GM21619 (cell line): ENCODE data around the gene TMC1.
A peak's percentile ranks its signal among the peaks of the same experiment; 100 is the strongest.

Experiments used
- ATAC-seq: cut with Tn5 transposase; IDR thresholded peaks from one replicate; pipeline ENCODE4 v1.9.1; 2021; ENCODE audit not compliant: unreplicated experiment

TMC1 gene

GRCh38 chr9:72565535-72565934, 44.1 kb downstream of the TMC1 start:
- no peak for ATAC-seq

- ATAC-seq = no peak
Observed at GRCh38 chr9:72574156-72574810, 52.9 kb downstream of the TMC1 start.

DNA sequence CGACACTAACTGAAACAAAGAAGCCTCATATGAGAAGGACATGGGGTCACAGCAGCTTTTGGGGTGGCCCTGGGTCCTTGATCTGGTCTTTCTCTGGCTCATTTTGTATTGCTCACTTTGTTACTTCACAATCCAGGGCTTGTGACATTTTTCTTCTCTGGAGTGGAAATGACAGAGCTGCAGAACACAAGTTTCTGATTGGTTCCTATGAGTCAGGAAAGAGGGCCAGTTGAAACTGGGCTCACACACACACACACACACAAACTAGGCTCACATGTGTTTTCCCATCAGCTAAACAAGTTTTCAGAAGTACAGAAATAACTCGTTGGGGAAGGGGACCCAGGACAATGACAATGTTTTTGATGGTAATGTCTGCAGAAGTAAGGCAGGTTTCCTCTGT, 54.3 kb downstream of the TMC1 start:
- ATAC-seq = no peak

- no peak for ATAC-seq
Observed at GRCh38 chr9:72576087-72576486, 54.7 kb downstream of the TMC1 start.

DNA sequence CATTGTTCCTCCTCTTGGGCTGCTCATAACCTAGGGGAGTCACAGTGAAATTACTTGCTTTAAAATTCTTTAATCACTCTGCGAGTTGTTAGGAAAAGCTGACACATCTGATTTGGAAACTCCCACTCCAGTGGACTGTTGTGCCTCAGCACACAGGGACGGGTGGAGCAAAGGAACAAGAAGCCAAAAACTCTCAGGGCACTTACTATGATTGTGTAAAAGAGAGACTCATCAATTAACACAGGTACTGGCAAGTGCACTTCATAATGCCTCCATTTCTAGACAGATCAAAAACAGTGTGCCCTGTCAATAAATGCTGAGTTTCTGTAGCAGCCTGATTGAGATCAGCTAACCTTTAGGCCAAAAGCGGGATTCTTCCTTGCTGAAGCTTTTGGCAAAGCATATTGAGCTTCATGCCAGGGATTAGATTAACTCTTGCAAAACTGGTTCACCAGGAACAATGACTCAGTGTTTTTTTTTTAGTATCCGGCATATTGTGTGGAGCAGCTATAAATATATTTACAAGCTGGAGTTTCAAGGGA, 55.9 kb downstream of the TMC1 start:
- no peak for ATAC-seq

GRCh38 chr9:72579190-72579589, 57.8 kb downstream of the TMC1 start:
- no peak for ATAC-seq

GRCh38 chr9:72579880-72580550, 58.6 kb downstream of the TMC1 start:
- ATAC-seq = no peak

DNA sequence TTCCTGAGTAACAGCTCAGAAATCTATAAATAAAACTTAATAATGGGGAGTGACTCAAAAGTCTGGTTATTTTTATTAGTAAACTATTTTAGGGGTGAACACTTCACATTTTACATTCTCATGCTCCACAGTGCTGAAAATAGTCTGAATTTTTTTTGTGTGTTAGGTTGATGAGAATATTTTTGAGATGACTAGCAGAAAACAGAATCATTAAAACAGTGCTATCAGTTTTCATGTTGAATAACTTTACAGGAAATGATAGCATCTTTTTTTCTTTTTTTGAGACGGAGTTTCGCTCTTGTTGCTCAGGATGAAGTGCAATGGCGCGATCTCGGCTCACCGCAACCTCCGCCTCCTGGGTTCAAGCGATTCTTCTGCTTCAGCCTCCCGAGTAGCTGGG, 60.3 kb downstream of the TMC1 start:
- no peak for ATAC-seq

DNA sequence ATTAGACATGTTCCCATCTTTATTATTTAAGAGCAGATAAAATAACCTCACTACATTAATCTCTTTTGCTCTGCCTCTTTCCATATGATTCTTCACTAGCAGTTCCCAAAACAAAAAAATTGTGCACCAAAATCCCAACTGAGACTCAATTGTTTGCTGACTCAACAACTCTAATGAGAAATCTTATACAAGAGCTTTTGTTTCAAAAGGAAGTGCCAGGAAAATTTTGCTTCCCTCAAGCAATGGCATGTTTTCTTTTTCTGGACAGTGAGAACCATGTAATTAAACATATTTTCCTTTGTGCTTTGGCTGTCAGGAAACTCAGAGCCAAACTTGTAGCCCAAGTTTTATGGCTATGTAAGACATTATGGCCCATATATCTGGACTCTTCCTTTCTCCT, 62.0 kb downstream of the TMC1 start:
- ATAC-seq = no peak

DNA sequence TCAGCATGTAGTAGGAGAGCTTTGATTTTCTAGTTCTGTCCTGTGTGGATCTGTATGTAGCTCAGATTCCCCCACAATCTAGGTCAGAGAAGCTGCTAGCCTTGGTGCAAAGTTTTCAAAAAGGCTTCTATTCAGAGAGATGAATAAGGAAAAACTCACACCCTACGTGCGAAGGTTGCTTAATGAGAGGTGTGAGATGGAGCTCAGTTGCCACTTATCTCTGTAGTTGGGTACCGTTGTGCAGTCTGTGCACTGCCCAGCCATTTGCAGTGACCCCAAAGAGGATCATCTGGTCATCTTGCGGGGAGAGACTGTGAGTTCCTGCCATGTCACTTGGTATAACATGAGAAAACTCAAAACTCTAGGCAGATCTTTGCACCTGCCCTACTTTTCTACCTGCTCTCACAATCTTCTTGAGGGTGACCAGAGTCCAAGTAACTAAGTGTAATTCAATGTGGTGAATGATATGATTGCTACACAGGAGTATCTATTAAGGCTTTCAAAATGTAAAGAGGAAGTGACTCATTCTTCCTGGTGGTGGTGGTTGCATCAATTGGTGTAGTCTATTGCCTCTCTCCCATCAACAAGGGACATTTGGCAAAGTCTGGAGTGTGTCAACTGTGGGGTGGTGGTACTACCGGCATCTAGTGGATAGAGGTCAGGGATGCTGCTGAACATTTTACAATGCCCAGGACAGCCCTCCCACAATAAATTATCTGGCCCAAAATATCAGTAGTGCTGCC, 65.2 kb downstream of the TMC1 start:
- ATAC-seq = peak; percentile 71

- ATAC-seq = no peak
Observed at GRCh38 chr9:72588336-72588735, 66.9 kb downstream of the TMC1 start.

- no peak for ATAC-seq
Observed at GRCh38 chr9:72589667-72590521, 68.5 kb downstream of the TMC1 start.

DNA sequence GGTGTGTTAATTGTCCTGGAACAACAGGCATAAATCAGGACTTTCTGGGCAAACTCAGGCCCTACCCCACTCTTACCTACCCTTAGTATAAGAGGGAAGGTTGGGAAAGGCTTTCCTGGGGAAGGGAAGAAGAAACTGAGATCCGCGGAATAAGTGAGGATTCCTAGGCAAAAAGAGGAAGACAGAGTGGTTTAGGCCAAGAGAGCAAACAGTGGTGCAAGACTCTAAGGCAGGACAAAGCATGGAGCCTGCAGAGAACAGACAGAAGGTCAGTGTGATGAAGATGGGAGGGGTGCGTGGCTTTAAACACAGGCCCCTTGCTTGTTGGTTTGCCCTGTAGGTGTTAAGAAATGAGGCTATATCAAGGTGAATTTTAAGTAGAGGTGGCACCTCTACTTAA, 69.4 kb downstream of the TMC1 start:
- ATAC-seq = no peak

GRCh38 chr9:72592502-72593403, 71.3 kb downstream of the TMC1 start:
- ATAC-seq = peak; percentile 76

DNA sequence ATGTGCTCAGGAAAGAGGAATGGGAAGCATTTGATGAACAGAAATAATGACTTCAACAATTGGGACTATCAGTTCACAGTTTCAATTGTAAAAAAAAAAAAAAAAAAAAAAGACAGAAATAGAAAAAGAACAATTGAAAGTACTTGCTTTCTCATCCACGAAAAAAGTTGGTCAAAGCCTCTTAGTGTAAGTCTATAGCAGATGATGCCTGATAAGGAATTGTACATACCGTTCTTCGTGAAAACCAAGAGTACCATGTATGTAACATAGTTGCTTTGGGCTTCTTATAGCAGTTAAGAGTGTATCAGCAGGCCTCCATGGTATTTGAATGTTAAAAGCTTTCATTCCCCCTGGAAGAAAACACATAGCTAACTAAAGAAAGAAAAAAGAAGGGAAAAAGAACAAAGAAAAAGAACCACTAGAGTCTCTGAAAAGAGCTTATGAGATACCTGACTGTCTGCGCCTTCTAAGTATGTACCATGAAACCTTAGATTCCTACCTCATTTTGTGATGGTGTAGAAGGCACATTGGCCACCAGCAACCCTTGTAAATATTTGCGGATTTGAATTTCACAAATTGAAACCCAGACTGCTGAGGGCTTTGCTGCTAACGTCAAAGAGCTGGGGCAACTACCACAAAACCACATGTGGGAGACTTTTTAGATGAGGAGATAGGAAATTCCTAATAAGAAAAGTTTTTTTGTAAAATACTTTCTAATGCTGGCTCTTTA, 75.2 kb downstream of the TMC1 start:
- ATAC-seq = no peak

DNA sequence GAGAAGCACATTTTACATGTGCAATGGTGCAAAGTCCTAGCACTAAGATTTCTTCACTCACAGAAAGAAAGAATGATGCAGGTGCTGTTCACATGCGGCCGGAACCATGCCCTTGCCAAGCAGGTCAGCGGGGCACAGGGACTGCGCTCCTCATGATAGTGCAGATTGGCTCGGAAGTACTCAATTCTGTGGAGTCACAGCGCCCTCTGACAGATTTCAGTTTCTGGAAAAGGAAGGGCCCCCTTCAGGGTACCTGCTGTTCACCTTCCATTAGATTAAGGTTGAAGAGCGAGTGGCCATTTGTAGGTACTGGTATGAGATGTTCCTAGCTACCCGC, 75.7 kb downstream of the TMC1 start:
- ATAC-seq = no peak

DNA sequence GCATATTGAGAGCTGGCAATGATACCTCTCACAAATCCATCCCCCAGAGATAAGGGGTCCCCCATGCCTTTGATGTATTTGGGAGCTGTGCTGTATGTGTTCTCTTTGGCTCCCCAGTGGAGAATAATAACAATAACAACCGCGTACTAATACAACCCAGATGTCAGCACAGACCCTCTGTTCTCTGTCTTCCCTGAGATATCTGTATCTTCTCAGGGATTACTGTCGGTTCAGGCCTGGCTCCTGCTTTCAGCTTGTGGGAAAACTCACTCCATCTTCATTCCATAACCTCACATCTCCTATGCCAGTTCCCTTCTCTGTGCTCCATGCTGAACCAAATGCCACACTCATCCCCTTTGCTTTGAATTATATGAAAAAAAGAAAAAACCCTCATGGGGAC, 76.2 kb downstream of the TMC1 start:
- no peak for ATAC-seq

- ATAC-seq = no peak
Observed at GRCh38 chr9:72598639-72599038, 77.2 kb downstream of the TMC1 start.

- ATAC-seq = no peak
Observed at GRCh38 chr9:72599874-72600534, 78.6 kb downstream of the TMC1 start.
